Measurements from ENCODE around the gene ALDH4A1.
A peak's percentile ranks its signal among the peaks of the same experiment; 100 is the strongest.

GRCh38 chr1:18875107-18875795 is 27.1 kb downstream of the ALDH4A1 start:
- TF ChIP-seq CTCF (IDR thresholded peaks at IDR 0.05; ENCODE audit: low read length) (peak; percentile 81), EZH2 (optimal IDR thresholded peaks at IDR 0.05; ENCODE audit: low read depth, low read length) (no peak), EZH2phosphoT487 (IDR thresholded peaks at IDR 0.05; ENCODE audit: low read length) (no peak)
